GM18873 (cell line): Measurements from ENCODE around the gene ECM2.
"Not testable (repeated sequence)": the region's sequence is repeated elsewhere in the genome, so short reads cannot be mapped to it uniquely, and the experiment has no call there.

Experiments used
- ATAC-seq: cut with Tn5 transposase; IDR thresholded peaks from one replicate; pipeline ENCODE4 v1.9.1; 2021; ENCODE audit warnings: mild to moderate bottlenecking, moderate library complexity, moderate number of reproducible peaks; ENCODE audit not compliant: unreplicated experiment, low FRiP score

The ECM2 gene

GRCh38 chr9:92535940-92536850 lies at the start of gene ECM2:
Gene ECM2, minus strand, starts transcription at chr9:92535990. Its CDS starts 13,124 bp downstream, at chr9:92522866.
- no peak for ATAC-seq

DNA sequence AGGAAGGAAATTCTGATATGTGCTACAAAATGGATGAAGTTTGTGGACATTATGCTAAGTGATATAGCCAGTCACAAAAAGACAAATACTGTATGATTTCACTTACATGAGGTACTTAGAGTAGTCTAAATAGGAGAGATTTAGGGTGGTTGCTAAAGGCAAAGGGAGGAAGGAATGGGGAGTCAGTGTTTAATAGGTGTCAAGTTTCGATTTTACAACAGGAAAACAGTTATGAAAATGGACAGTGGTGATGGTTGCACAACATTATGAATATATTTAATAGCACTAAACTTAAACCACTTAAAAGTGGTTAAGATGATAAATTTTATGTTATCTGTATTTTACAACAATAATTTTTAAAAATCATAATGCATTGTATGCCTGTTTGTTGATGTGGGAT lies 40.4 kb upstream of the ECM2 start:
- no peak for ATAC-seq

DNA sequence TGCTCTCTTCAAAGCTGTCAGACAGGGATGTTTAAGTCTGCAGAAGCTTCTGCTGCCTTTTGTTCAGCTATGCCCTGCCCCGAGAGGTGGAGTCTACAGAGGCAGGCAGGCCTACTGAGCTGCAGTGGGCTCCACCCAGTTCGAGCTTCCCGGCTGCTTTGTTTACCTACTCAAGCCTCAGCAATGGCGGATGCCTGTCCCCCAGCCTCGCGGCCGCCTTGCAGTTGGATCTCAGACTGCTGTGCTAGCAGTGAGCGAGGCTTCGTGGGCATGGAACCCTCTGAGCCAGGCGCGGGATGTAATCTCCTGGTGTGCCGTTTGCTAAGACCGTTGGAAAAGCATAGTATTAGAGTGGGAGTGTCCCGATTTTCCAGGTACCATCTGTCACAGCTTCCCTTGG lies 37.8 kb upstream of the ECM2 start:
- ATAC-seq, result not testable (repeated sequence)

- ATAC-seq, result not testable (repeated sequence)
These were observed 36.1 kb upstream of the ECM2 start for GRCh38 chr9:92571871-92572270.

GRCh38 chr9:92564982-92565381 lies 29.2 kb upstream of the ECM2 start:
- ATAC-seq, result no peak

DNA sequence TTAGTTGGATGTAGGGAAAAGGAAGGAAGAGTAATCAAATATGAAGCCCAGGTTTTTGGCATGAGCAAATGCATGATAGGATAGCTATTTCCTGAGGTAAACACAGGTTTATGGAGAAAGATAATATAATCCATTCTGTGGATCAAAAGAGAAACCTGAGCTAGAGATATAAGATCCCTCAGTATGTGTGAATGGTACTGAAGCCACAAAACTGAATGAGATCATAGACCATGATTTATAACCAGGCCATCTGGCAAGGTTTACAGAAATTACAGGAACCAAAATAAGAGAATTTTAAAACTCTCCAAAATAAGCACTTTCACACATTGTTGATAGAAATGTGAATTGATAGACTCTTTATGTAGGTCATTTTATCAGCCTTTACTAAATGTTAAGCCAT lies 28.7 kb upstream of the ECM2 start:
- ATAC-seq, result no peak

DNA sequence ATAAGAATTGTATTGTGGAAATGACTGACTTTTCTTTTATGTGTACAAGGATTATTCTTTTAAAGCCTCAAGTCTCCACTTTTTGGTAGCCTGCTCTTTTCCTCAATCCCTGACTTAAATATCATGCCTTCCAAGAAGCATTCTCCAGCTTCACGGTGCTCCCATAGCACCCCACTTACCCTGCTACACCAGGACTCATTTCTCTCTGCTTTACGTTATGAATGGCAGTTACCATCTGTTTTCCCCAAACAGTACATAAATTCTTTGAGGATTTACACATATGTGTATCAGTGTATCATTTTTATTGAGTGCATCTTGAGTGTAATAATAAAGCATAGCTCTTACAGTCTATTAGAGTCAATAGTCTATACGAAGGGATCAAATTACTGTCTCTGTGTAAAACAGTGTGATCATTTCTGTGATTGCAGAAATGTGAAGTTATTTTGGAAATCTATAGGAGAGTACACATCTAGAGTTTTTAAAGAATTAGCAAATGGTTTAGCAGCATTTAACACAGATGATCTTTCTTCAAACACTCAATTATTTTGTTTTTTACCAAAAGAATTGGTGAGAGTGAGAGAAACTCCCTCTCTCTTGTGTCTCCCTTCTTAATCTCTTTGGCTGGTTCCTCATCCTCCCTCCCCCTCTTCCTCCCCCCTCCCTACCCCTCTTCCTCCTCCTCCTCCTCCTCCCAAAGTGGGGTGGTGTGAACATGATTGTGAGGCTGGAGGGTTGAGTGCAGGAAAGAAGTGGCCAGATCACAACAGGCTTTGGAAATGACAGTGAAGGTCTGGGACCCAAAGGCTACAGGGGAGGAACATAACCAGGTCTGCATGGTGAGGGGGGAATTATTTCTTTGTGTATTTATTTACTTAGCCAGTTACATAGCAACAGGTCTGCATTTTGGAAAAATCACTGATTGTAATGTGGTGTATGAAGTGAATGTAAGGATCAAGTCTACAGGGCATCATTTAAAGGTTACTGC lies 27.6 kb upstream of the ECM2 start:
- no peak for ATAC-seq

DNA sequence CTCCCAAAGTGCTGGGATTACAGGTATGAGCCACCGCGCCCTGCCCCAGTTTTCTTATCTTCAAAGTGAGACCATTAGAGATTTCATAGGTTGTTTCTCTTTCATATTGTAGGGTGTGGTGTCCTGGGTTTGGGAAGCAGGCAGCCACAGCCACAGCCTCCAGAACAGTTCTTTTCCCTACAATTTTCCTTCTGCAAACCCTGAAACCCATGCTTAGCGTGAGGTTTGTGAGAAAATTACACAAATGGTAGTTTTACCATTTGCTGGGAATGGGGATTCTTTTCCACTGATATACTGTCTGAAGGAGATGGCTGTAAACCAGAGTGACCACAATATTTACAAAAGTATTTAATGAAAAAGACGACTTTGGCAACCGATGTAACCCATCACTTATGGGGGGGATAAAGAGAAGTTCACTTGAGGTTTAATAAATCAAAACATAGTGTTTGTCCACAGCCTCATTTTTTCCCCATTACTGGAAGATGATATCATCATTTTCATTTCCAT lies 26.7 kb upstream of the ECM2 start:
- ATAC-seq, result no peak

DNA sequence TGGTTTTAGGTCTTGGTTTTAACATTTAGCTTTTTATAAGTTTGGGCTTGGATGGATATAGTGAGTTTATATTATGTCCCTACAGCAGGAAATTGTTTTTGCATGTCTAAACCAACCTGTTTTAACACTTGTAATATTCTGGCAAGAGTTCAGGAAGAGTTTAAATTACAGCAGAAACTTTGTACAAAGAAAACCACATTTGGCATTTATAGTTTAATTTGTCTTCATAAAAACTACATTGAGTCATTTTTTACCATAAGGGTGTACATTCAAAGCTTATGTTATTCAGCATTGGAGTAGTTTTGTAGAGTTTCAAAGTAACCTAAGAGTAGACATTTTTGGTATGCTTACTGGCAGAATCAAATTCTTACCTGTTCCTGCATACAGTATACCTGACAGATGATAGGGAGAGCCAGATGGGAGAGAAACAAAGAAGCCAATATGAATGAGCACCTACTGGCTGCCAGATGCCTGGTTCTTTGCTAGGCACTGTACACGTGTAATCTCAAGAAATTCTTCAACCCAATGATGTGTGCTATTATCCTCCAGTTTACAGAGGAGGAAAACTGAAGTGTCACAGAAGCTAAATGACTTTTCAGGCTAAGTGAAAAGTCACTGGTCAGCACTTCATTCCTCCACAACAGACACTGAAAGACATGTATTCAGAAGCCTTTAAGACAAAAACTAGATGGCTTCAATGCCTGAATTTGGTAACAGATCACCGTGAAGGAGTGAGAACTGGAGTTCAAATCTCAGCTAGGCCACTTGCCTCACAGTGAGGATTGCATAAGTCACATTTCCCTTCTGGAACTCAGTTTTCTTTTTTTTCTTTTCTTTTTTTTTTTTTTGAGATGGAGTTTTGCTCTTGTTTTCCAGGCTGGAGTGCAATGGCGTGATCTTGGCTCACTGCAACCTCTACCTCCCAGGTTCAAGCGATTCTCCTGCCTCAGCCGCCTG lies 25.9 kb upstream of the ECM2 start:
- ATAC-seq, result no peak

- no peak for ATAC-seq
These were observed 23.0 kb upstream of the ECM2 start for GRCh38 chr9:92558612-92559374.

- ATAC-seq, result no peak
These were observed 15.0 kb upstream of the ECM2 start for GRCh38 chr9:92550765-92551164.

- no peak for ATAC-seq
These were observed 11.6 kb upstream of the ECM2 start for GRCh38 chr9:92547356-92547755.

DNA sequence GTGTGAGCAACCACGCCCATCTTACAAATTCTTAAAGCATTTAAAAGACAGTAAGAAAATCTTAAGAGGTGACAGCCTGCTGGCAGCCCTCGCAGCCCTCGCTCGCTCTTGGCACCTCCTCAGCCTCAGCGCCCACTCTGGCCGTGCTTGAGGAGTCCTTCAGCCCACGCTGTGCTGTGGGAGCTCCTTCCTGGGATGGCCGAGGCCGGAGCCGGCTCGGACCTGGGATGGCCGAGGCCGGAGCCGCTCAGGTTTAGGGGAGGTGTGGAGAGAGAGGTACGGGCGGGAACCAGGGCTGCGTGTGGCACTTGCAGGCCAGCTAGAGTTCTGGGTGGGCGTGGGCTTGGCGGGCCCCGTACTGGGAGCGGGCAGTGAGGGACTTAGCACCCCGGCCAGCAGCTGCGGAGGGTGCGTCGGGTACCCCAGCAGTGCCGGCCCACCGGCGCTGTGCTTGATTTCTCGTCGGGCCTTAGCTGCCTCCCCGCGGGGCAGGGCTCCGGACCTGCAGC lies 9.3 kb upstream of the ECM2 start:
- ATAC-seq, result no peak

- ATAC-seq, result no peak
These were observed 8.2 kb upstream of the ECM2 start for GRCh38 chr9:92543972-92544371.

DNA sequence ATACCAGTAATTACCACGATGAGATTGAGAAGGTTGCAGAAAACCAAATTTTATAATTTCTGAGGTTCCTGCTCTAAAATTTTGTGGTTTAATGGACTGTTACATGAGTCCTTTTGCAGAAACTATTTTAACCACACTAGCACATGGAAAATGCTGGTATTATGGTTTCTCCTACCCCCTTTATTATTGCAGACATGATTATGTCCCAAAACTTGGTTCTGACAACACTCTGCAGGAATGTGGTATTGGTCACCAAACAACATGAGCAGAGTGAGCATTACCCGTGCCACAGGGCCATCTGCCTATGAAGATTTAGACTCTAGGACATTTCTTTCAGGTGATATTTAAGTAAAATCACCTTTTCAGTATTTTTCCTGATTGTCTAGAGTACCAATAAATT lies 2.8 kb upstream of the ECM2 start:
- no peak for ATAC-seq

DNA sequence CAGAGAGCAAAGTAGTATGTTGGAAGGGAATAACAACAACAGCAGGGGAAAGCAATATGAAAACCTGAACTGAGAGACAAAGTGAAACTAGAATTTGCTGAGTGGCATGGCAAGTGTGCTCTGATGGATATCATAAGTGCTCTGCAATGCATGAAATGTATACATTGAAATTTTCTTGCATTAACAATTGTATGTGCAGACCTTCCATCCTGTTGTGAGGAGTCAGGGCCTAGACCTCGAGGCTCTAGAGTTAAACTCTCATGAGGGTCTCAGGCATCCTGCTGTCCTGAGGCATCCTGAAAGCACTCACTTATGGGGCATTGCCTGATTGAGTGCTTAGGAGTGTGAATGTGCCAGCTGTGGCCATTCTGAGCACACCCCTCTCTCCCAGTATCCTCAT lies 1.1 kb downstream of the ECM2 start:
- ATAC-seq, result no peak

DNA sequence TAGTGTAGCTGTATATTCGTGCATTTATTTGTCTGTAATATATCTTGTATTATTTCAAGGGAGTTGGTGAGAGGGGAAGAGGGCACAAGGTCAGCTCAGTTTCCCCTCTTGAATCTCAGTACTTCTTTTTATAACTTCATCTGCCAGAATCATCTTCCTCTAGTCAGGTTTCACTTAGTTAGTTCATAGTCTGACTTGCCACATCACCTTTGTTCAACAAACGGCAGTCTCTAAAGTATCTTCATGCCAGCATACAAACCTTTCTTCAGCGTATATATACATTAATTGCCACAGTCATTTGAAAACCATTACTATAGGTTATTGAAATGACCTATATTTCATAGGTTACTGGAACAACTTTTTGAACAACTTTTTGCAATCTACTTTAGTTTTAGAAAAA lies 1.6 kb downstream of the ECM2 start:
- no peak for ATAC-seq

GRCh38 chr9:92530893-92531292 lies 4.9 kb downstream of the ECM2 start:
- ATAC-seq, result no peak

DNA sequence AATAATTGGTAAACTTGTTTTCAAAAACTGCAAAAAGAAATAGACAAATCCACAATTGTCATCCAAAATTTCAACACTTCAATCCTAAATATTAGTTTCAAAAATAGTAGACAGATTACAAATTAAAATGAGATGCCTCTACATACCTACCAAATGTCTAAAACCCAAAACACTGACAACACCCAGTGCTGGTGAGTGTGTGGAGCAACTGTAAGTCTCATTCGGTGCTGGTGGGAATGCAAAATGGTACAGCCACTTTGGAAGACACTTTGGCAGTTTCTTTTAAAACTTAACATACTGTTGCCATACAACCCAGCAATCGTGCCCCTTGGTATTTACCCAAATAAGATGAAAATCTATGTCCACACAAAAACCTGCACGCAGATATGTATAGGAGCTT lies 6.7 kb downstream of the ECM2 start:
- ATAC-seq, result no peak
